SIG-M5 treated with dmso at 0.1 percent for 504 hours (cell line): ENCODE results near the gene CD24.
"Not testable (repeated sequence)": the region's sequence is repeated elsewhere in the genome, so short reads cannot be mapped to it uniquely, and the experiment has no call there.

Experiments used
- DNase-seq: peaks from one replicate; lab custom pipeline; 2025; ENCODE audit not compliant: unreplicated experiment; lab: John Stamatoyannopoulos, UW

Gene CD24

GRCh38 chr6:106970769-106971168, 3.8 kb downstream of the CD24 start:
- not testable (repeated sequence) for DNase-seq

- DNase-seq: no peak
These were observed 6.5 kb downstream of the CD24 start for GRCh38 chr6:106967936-106968555.

GRCh38 chr6:106966671-106967640, 7.6 kb downstream of the CD24 start:
- no peak for DNase-seq

- no peak for DNase-seq
These were observed 8.3 kb downstream of the CD24 start for GRCh38 chr6:106966229-106966628.

- DNase-seq: no peak
These were observed 9.6 kb downstream of the CD24 start for GRCh38 chr6:106964954-106965353.

- no peak for DNase-seq
These were observed 10.4 kb downstream of the CD24 start for GRCh38 chr6:106964099-106964498.

GRCh38 chr6:106963544-106963943, 11.0 kb downstream of the CD24 start:
- no peak for DNase-seq

- no peak for DNase-seq
These were observed 12.7 kb downstream of the CD24 start for GRCh38 chr6:106961801-106962200.

- no peak for DNase-seq
These were observed 13.4 kb downstream of the CD24 start for GRCh38 chr6:106961136-106961535.

- DNase-seq: no peak
These were observed 14.5 kb downstream of the CD24 start for GRCh38 chr6:106959985-106960384.

GRCh38 chr6:106939848-106940247, 34.7 kb downstream of the CD24 start:
- DNase-seq: no peak

GRCh38 chr6:106939208-106939607, 35.3 kb downstream of the CD24 start:
- DNase-seq: no peak

GRCh38 chr6:106927531-106928398, 46.8 kb downstream of the CD24 start:
- peak; percentile 27 for DNase-seq

- DNase-seq: no peak
These were observed 48.6 kb downstream of the CD24 start for GRCh38 chr6:106925948-106926347.

GRCh38 chr6:106924694-106925523, 49.6 kb downstream of the CD24 start:
- DNase-seq: no peak

- no peak for DNase-seq
These were observed 51.9 kb downstream of the CD24 start for GRCh38 chr6:106922626-106923025.
